ENCODE data around the gene POP4. TPM values are rescaled to one million over a fixed set of nuclear protein-coding genes. Genes with fewer than 3 reads are reported as not detected.

The POP4 gene
- total and polyA plus RNA-seq, 11 donors = 41.2 to 157 (median 52.2) TPM

DNA sequence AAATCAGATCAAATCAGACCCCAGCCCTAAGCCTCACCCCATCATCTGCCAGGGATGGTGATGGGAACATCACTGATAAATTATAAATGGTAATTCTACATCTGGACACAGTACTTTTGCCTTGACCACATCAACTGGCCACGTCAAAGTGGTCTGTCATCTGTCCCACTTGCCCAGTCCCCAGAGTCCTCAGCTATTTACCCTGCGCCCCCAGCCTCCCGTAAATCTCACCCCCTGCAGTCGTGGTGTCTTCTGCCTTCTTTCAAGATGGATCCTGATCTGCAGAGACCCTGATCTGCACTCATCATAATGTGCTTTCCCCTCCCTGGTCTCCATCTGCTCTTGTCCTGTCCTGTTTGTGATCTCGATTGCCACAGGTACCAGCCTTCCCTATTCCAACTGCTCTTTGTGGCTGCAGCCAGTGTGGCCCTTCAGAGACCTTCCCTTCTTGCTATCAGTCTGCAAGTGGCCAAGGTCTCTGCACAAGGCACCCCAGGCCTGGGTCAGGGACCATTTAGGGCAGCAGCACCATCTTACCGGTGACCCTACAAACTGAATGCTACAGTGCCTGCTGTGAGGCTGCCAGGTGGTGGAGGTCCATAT is 26.7 kb upstream of the POP4 start:
- Histone ChIP-seq H3K27ac (no peak overlapping the region), H3K27me3 (peaks cover 0 to 47% (median 10%) of the 10 kb centered on the region in 9 donors), H3K4me3 (no peak overlapping the region), H3K9me3 (peaks cover 0 to 5% (median 0%) of the 10 kb centered on the region in 12 donors), H3K36me3 (no peaks in the 10 kb centered on the region), H3K4me1 (no peaks in the 10 kb centered on the region)
- no peak for TF ChIP-seq POLR2A (IDR thresholded peaks at IDR 0.05)
- TF ChIP-seq, protein P1, sequence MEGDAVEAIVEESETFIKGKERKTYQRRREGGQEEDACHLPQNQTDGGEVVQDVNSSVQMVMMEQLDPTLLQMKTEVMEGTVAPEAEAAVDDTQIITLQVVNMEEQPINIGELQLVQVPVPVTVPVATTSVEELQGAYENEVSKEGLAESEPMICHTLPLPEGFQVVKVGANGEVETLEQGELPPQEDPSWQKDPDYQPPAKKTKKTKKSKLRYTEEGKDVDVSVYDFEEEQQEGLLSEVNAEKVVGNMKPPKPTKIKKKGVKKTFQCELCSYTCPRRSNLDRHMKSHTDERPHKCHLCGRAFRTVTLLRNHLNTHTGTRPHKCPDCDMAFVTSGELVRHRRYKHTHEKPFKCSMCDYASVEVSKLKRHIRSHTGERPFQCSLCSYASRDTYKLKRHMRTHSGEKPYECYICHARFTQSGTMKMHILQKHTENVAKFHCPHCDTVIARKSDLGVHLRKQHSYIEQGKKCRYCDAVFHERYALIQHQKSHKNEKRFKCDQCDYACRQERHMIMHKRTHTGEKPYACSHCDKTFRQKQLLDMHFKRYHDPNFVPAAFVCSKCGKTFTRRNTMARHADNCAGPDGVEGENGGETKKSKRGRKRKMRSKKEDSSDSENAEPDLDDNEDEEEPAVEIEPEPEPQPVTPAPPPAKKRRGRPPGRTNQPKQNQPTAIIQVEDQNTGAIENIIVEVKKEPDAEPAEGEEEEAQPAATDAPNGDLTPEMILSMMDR (IDR thresholded peaks at IDR 0.05) = no peak
- intact Hi-C loops (cut with DNase I) = no loop called here
- ATAC-seq = no peak
- DNase-seq = no peak
- 70 to 78% (median 71%) methylated on average over 6 of the region's 6 CpGs for WGBS, 4 donors

DNA sequence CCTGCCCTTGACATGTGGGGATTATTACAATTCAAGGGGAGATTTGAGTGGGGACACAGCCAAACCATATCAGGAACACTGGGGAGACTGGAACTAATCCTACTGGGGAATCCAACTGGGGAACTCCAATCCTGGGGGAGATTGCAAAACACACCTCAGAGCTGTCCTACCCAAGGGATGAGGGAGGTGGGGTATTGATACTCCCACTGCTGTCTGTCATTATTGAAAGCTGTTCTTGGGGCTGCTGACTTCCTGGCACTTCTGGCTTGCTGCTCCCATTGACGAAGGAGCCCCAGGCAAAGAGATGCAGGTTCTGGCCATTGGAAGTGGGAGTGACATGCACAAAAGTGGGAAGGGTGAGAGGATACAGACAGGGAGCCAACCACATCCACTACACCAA is 24.7 kb upstream of the POP4 start:
- Histone ChIP-seq H3K4me1 (no peaks in the 10 kb centered on the region), H3K36me3 (no peaks in the 10 kb centered on the region)
- intact Hi-C loops (cut with DNase I) = no loop called here

DNA sequence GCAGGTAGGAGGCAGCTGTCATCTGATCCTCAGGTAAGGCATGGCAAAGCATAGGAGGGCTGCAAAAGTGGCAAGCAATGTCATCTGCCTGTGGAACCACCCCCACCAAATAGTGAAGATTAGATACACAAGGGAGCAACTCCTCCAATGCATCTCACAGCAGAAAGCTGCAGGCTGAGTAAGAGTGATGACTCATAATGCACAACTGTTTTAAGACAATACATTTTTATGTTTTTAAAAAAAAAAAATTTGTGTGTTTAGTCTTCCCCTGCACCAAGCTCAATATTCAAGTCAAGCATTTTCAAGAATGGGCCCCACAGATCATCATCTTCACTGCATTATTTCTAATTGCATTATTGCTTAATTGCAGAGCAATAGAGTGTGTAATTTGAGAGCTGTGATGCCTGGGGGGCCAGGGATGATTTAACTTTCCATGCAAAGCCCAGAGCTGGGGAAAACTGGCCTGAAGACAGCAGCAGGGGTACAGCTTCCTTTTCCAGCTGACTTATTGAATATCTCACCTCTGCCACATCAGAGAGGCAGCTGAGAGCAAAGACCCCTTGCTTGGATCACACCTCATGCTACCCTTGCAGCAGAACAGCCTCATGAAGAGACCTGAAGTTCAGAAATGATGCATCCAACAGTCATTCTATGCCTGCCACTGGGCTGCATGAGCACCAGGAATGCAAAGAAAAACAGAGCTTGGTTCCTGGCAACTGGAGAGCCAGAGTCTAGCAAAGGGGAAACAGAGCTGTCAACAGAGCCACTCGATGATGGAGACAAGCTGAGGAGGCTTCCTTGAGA is 22.7 kb upstream of the POP4 start:
- WGBS, 4 donors = 28 to 45% (median 38%) methylated on average over 1 of the region's 1 CpG
- no peak overlapping the region for H3K4me3 ChIP-seq
- DNase-seq = no peak
- no peak overlapping the region for H3K27ac ChIP-seq
- intact Hi-C loops (cut with DNase I) = no loop called here
- no peaks in the 10 kb centered on the region for H3K36me3 ChIP-seq
- no peaks in the 10 kb centered on the region for H3K4me1 ChIP-seq
- ATAC-seq = no peak
- H3K9me3 ChIP-seq = peaks cover 0 to 5% (median 0%) of the 10 kb centered on the region in 12 donors
- peaks cover 0 to 41% (median 2%) of the 10 kb centered on the region in 9 donors for H3K27me3 ChIP-seq
- TF ChIP-seq POLR2A (IDR thresholded peaks at IDR 0.05) = no peak
- TF ChIP-seq, protein P1 (IDR thresholded peaks at IDR 0.05) = no peak

More for the DNA sequence above, 24.7 kb upstream of the POP4 start:
- TF ChIP-seq, protein P1 (IDR thresholded peaks at IDR 0.05) = no peak
- no peak for TF ChIP-seq POLR2A (IDR thresholded peaks at IDR 0.05)
- Histone ChIP-seq H3K4me3 (no peak overlapping the region), H3K27ac (no peak overlapping the region), H3K9me3 (peaks cover 0 to 5% (median 0%) of the 10 kb centered on the region in 12 donors), H3K27me3 (peaks cover 0 to 37% (median 5%) of the 10 kb centered on the region in 9 donors)
- no peak for DNase-seq
- WGBS, 4 donors = 0 to 38% (median 23%) methylated on average over 1 of the region's 1 CpG
- ATAC-seq = no peak

DNA sequence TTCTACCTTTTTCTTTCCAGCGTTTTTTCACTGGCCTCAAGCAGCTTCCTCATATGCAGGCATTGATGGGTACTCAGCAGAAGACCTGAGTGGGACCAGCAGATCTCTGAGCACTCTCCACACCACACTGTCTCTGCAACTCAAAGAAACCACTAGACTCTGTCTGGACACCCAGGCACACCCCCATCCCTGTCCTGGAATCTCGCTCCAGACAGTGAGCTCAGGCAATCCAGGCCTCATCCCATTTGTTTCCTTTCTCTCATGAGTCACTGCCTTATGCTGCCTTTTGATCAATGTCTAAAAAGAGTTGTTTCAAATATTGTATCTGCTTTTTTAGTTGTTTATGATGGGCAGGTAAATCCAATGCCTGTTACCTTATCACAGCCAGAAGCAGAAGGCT is 19.7 kb upstream of the POP4 start:
- WGBS, 4 donors = 36 to 66% (median 57%) methylated on average over 2 of the region's 2 CpGs
- Histone ChIP-seq H3K9me3 (peaks cover 0 to 2% (median 0%) of the 10 kb centered on the region in 12 donors), H3K4me3 (no peak overlapping the region), H3K27ac (no peak overlapping the region), H3K27me3 (peaks cover 0 to 46% (median 7%) of the 10 kb centered on the region in 9 donors), H3K36me3 (no peaks in the 10 kb centered on the region), H3K4me1 (no peaks in the 10 kb centered on the region)
- intact Hi-C loops (cut with DNase I) = no loop called here
- TF ChIP-seq, protein P1 (IDR thresholded peaks at IDR 0.05) = no peak
- TF ChIP-seq POLR2A (IDR thresholded peaks at IDR 0.05) = no peak
- ATAC-seq = no peak
- no peak for DNase-seq
